ENCODE measurements around the gene SLC25A12. TPM values are rescaled to one million over a fixed set of nuclear protein-coding genes. Genes with fewer than 3 reads are reported as not detected.

The SLC25A12 gene
- total RNA-seq, 1 experiment from 2014 or later = 23.6 TPM

DNA sequence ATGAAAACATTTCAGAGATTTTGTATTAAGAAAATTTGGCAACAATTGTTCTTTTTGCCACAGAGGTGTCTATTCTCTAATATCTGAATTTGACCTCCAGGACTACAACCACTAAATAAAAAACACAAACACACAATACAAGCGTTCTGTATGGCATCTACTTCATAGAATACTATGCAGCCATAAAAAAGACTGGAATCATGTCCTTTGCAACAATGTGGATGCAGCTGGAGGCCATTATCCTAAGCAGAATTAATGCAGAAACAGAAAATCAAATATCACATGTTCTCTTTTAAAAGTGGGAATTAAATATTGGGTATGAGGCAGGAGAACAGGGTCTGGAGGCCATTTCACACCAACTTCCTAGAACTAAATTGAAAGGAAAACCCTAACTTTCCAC lies 19.5 kb downstream of the SLC25A12 start:
- H3K9me3 ChIP-seq (replicated peaks) = 0 out of 2 replicates have a peak, but pooled peaks cover 4% of the 10 kb centered on the region
- H3K36me3 ChIP-seq = peaks cover 7% of the 10 kb centered on the region; the same call in 1 of the 2 replicates
- DNase-seq = no peak

DNA sequence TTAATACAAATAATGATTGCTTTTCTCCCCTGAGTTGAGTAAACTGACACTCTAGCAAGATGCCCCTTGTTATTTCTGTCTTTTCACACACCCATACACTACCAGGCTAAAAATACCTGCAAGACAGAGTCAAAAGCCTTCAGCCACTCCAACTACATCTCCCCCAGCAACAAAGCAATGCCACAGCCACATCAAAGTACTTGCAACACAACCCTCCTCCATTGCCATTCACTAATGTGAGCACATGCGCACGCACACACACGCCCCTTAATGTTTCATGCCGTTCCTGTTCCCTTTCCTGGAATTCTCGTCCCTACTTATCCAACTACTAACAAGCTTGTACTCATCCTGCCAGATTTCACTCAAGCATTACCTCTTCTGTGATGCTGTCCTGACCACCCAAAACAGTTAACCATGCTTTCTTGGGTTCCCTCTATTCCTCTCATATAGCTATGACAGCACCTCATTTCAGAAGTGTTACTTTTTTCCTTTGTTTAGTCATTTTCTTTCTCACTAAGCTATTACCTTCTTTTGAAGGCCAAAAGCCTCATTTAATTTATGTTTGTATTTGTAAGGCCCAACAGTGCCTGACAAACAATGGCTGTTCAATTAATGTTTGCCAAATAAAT lies 29.6 kb downstream of the SLC25A12 start:
- Histone ChIP-seq H3K27ac (no peak overlapping the region), H3K27me3 (no peaks in the 10 kb centered on the region), H3K9me3 (replicated peaks) (no peaks in the 10 kb centered on the region), H3K4me1 (no peaks in the 10 kb centered on the region), H3K4me3 (no peak overlapping the region), H3K36me3 (peaks cover 13% of the 10 kb centered on the region)
- no peak for DNase-seq

More for the DNA sequence above, 19.5 kb downstream of the SLC25A12 start:
- Histone ChIP-seq H3K4me3 (no peak overlapping the region), H3K27ac (no peak overlapping the region), H3K4me1 (peaks cover 5% of the 10 kb centered on the region; the same call in 1 of the 2 replicates), H3K27me3 (no peaks in the 10 kb centered on the region)

- peaks cover 4% of the 10 kb centered on the region for H3K36me3 ChIP-seq
- no peak overlapping the region for H3K27ac ChIP-seq
- no peak for DNase-seq
- H3K27me3 ChIP-seq = no peaks in the 10 kb centered on the region
- no peaks in the 10 kb centered on the region for H3K4me1 ChIP-seq
- H3K4me3 ChIP-seq = no peak overlapping the region
- no peaks in the 10 kb centered on the region for H3K9me3 ChIP-seq (replicated peaks)
These were observed 31.5 kb downstream of the SLC25A12 start for GRCh38 chr2:171862501-171862900.

GRCh38 chr2:171858397-171858958 lies 35.6 kb downstream of the SLC25A12 start:
- no peak overlapping the region for H3K4me3 ChIP-seq
- H3K9me3 ChIP-seq (replicated peaks) = no peaks in the 10 kb centered on the region
- no peak for DNase-seq
- H3K4me1 ChIP-seq = no peaks in the 10 kb centered on the region
- H3K27ac ChIP-seq = no peak overlapping the region
- H3K27me3 ChIP-seq = no peaks in the 10 kb centered on the region
- H3K36me3 ChIP-seq = no peaks in the 10 kb centered on the region; the same call in 1 of the 2 replicates

DNA sequence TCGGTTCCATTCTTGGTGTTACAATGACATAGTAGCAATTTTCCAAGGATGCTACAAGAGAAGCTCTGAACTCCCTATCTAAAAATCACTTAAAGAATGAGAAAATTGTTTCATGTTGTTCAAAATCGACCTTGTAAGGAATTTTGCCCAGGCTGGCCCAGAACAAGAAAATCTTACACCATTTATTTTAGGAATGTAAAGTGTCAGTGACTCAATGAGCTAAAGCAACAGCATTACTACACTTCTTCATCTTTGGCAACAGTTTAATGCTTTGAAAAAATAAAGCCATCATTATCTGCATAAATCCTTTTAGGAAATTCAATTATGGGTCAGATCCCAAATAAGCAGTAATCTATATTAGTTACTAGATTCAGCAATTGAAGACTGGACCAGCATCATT lies 38.6 kb downstream of the SLC25A12 start:
- Histone ChIP-seq H3K4me1 (no peaks in the 10 kb centered on the region), H3K36me3 (peaks cover 2% of the 10 kb centered on the region), H3K4me3 (no peak overlapping the region), H3K9me3 (replicated peaks) (no peaks in the 10 kb centered on the region), H3K27ac (no peak overlapping the region), H3K27me3 (no peaks in the 10 kb centered on the region)
- no peak for DNase-seq

DNA sequence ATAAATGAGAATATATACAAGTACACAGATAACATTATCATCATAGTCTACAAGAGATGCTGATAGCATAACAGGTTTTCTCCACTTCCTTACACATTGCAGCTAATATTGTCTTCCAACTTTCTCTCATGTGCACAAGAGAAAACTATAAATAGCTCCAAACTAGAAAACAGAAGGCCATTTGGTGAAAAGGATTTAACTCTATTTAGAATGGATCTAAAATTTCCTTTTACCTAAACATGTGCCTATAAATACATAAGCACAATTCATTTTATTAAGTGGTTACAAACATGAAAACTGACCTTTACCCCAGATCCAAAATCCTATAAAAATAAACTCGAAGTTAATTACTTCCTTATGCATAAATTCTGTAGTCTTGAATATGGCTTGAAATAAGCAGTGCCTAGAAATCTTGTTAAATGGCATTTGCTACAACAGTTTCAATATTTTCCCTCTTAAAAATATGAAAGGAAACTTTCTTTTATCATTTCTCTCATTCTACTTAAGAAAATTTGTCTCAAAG lies 41.6 kb downstream of the SLC25A12 start:
- no peaks in the 10 kb centered on the region for H3K4me1 ChIP-seq
- DNase-seq = no peak
- H3K27ac ChIP-seq = no peak overlapping the region
- H3K27me3 ChIP-seq = no peaks in the 10 kb centered on the region
- no peaks in the 10 kb centered on the region for H3K9me3 ChIP-seq (replicated peaks)
- no peak overlapping the region for H3K4me3 ChIP-seq
- peaks cover 2% of the 10 kb centered on the region for H3K36me3 ChIP-seq

DNA sequence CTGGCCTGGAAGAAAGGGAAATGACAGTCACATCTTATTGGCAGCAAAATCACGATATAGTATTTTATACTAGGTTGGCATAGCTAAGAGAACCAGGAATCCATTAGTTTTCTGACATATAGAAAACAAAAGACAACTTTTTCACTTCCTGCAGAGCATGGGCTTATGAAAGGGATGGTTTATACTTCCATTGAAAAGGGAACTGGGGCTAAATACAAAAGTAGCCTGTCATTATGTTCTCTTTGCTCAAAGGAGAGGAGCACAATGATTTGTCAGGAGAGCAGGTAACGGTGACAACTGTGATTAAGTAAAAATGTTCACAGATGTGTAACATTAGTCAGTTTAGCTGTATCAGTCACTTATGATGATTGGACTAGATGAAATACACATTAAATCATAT lies 46.4 kb downstream of the SLC25A12 start:
- H3K4me1 ChIP-seq = no peaks in the 10 kb centered on the region
- no peaks in the 10 kb centered on the region for H3K27me3 ChIP-seq
- H3K9me3 ChIP-seq (replicated peaks) = no peaks in the 10 kb centered on the region
- H3K27ac ChIP-seq = no peak overlapping the region
- DNase-seq = no peak
- no peak overlapping the region for H3K4me3 ChIP-seq
- peaks cover 5% of the 10 kb centered on the region for H3K36me3 ChIP-seq

- Histone ChIP-seq H3K27ac (no peak overlapping the region), H3K36me3 (peaks cover 5% of the 10 kb centered on the region), H3K4me1 (no peaks in the 10 kb centered on the region)
These were observed 47.1 kb downstream of the SLC25A12 start for GRCh38 chr2:171846894-171847293.

GRCh38 chr2:171841996-171842395 lies 52.0 kb downstream of the SLC25A12 start:
- no peaks in the 10 kb centered on the region for H3K27me3 ChIP-seq
- no peak overlapping the region for H3K4me3 ChIP-seq
- no peak overlapping the region for H3K27ac ChIP-seq
- H3K36me3 ChIP-seq = peaks cover 17% of the 10 kb centered on the region
- no peak for DNase-seq
- H3K9me3 ChIP-seq (replicated peaks) = no peaks in the 10 kb centered on the region; the same call in none of the 2 replicates
- H3K4me1 ChIP-seq = no peaks in the 10 kb centered on the region

More at GRCh38 chr2:171846894-171847293, 47.1 kb downstream of the SLC25A12 start:
- Histone ChIP-seq H3K9me3 (replicated peaks) (no peaks in the 10 kb centered on the region), H3K27me3 (no peaks in the 10 kb centered on the region), H3K4me3 (no peak overlapping the region)
- DNase-seq = no peak

GRCh38 chr2:171837736-171838135 lies 56.3 kb downstream of the SLC25A12 start:
- no peak for DNase-seq
- H3K27me3 ChIP-seq = no peaks in the 10 kb centered on the region
- H3K4me3 ChIP-seq = no peak overlapping the region
- peaks cover 41% of the 10 kb centered on the region for H3K36me3 ChIP-seq
- H3K27ac ChIP-seq = no peak overlapping the region
- H3K4me1 ChIP-seq = no peaks in the 10 kb centered on the region
- H3K9me3 ChIP-seq (replicated peaks) = no peaks in the 10 kb centered on the region; the same call in none of the 2 replicates

DNA sequence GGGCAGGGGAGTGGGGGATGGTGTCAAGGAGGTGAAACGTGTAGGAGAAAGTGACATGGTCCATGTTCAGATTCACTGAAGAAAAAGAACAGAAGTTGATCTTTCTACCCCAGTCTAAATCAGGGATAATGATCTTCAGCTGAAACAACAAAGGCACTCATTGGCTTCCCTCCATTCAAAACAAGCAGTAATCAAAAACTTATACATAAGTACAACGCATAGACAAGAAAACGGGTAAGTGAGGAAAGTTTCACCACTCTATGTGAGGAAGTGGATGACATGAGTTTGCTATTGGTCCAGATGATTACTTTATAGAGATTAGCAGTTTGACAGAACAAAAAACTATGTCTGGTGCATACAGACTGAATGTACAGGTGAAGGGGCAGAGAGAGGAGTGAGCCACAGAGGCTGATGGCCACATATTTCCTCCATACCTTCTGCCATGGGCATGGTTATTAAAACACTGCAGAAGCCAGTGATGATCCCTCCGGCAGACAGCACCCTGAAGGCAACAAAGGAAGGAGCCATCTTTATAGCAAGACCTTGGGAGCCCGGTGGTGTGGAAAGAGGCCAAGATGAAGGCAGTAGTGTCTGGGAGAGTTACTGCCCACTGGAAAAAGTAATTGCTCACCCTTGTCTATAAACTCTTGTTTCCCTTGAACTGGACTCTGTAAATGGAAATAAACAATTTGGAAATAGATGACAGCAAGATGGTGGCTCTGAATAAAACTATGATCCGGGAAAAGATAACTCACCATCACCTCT lies 57.7 kb downstream of the SLC25A12 start:
- Histone ChIP-seq H3K27me3 (no peaks in the 10 kb centered on the region), H3K36me3 (peaks cover 55% of the 10 kb centered on the region), H3K4me3 (no peak overlapping the region), H3K27ac (no peak overlapping the region), H3K4me1 (no peaks in the 10 kb centered on the region), H3K9me3 (replicated peaks) (no peaks in the 10 kb centered on the region; the same call in none of the 2 replicates)
- no peak for DNase-seq

DNA sequence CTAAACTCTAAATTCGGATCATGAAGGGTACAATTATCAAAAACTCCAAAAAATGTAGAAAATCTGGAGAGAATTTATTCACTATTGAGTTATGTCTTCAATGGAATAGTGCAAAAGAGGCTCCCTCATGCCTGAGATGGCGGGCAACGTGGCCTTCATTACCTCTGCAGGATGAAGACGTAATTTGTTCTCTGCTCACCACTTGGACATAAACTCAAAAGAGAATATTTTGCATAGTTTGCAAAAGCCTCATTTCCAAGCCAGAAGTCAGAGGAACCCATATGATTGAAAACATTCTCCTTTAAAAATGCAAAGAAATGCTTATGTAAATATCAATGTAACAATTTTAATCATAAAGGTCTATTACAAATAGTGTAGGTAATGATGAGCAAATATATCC lies 58.7 kb downstream of the SLC25A12 start:
- H3K27me3 ChIP-seq = no peaks in the 10 kb centered on the region
- H3K9me3 ChIP-seq (replicated peaks) = peaks cover 5% of the 10 kb centered on the region
- no peak for DNase-seq
- H3K36me3 ChIP-seq = peaks cover 63% of the 10 kb centered on the region
- no peak overlapping the region for H3K27ac ChIP-seq
- no peak overlapping the region for H3K4me3 ChIP-seq
- H3K4me1 ChIP-seq = no peaks in the 10 kb centered on the region

GRCh38 chr2:171834286-171834685 lies 59.8 kb downstream of the SLC25A12 start:
- Histone ChIP-seq H3K36me3 (peaks cover 63% of the 10 kb centered on the region), H3K9me3 (replicated peaks) (peaks cover 5% of the 10 kb centered on the region), H3K4me3 (no peak overlapping the region), H3K27me3 (no peaks in the 10 kb centered on the region), H3K27ac (no peak overlapping the region), H3K4me1 (no peaks in the 10 kb centered on the region)
- DNase-seq = no peak

- DNase-seq = no peak
- no peak overlapping the region for H3K4me3 ChIP-seq
- H3K27ac ChIP-seq = no peak overlapping the region
- peaks cover 5% of the 10 kb centered on the region; the same call in 1 of the 2 replicates for H3K9me3 ChIP-seq (replicated peaks)
- H3K4me1 ChIP-seq = no peaks in the 10 kb centered on the region
- H3K36me3 ChIP-seq = peaks cover 61% of the 10 kb centered on the region
- H3K27me3 ChIP-seq = no peaks in the 10 kb centered on the region
These were observed 61.6 kb downstream of the SLC25A12 start for GRCh38 chr2:171832489-171832888.

DNA sequence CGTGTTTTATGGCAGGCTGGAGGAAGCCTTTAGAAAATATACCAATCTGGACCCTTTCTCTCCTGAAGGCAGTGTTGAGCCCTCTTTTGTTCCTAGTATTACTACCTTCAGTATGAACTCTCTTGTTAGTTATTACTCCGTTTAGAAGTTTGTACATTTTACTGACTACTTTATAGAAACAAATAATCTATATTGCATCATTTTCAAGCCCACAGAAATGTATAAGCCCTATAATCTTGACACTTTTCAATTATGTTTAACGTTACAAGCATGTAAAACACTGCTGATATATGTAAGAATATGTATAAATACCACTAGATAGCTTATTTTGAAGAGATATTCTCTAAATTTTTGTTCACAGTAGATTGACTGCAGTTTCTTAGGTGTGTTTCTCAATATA lies 64.0 kb downstream of the SLC25A12 start:
- no peaks in the 10 kb centered on the region for H3K27me3 ChIP-seq

More for the DNA sequence above, 64.0 kb downstream of the SLC25A12 start:
- no peaks in the 10 kb centered on the region for H3K4me1 ChIP-seq
- no peak overlapping the region for H3K27ac ChIP-seq
- H3K9me3 ChIP-seq (replicated peaks) = peaks cover 5% of the 10 kb centered on the region; the same call in 1 of the 2 replicates
- no peak overlapping the region for H3K4me3 ChIP-seq
- H3K36me3 ChIP-seq = peaks cover 46% of the 10 kb centered on the region
- no peak for DNase-seq

Data from SJCRH30 (cell line).